Stimulated activated CD8-positive, alpha-beta memory T cell treated with anti-CD3 and anti-CD28 coated beads, Interleukin-12 subunit alpha, Interleukin-12 subunit beta, amount 100 ng/mL, for 24 hours (primary cell): ENCODE results near the gene NFAT5.
"Not testable (repeated sequence)": the region's sequence is repeated elsewhere in the genome, so short reads cannot be mapped to it uniquely, and the experiment has no call there.

Source experiments
- DNase-seq: peaks from one replicate; pipeline ENCODE4 v3.0.0-alpha.2; 2020; ENCODE audit errors: extremely low read depth

Gene NFAT5

DNA sequence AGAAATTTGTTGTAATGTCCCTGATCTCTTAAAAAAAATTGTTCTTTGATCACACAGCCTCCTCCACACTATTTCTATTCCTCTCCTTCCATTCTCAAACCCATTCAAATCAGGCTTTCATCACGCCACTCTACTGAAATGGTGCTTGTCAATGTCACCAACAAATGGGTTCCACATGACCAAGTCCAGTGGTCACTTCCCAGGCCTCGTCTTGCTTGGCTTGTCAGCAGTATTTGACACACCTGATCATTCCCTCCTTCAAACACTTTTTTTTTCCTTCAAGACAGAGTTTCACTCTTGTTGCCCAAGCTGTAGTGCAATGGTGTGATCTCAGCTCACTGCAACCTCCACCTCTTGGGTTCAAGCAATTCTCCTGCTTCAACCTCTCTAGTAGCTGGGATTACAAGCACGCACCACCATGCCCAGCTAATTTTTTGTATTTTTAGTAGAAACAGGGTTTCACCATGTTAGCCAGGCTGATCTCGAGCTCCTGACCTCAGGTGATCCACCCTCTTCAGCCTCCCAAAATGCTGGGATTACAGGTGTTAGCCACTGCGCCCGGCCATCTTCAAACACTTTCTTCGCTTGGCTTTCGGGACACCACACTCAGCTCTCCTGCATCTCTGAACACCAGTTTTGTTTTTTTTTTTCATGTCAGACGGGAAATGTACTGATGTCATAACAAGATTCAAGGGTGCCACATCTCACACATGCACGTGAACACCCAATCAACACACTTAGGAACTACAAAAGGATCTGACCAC, 142.3 kb downstream of the NFAT5 start:
- no peak for DNase-seq

DNA sequence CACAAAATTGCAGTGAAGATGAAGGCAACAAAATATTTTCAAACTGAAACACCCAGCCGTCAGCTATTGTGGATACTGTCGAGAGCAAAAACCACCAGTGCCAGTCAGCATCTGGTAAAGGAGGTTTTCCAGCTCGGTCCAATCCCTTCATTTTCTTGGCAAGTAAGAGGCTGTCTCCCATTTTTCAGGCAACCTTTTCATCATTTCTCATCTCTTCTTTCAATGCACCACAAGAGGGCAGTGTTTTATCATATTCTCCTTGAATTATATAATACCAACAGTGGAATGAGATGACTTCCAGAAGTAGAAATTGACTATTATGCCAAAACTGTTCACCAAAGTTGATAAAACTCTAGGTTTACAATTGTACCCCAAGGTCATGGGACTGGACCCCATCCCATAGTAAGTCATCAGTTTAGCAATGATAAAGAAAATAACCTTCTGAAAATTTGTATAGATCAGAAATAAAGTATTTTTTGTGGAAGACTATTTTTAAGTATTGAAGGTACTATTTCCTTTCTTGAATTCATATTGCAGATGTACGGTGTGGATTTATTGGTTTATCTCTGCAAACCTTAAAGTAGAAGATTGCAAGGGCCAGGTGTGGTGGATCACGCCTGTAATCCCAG, 143.8 kb downstream of the NFAT5 start:
- DNase-seq: no peak

DNA sequence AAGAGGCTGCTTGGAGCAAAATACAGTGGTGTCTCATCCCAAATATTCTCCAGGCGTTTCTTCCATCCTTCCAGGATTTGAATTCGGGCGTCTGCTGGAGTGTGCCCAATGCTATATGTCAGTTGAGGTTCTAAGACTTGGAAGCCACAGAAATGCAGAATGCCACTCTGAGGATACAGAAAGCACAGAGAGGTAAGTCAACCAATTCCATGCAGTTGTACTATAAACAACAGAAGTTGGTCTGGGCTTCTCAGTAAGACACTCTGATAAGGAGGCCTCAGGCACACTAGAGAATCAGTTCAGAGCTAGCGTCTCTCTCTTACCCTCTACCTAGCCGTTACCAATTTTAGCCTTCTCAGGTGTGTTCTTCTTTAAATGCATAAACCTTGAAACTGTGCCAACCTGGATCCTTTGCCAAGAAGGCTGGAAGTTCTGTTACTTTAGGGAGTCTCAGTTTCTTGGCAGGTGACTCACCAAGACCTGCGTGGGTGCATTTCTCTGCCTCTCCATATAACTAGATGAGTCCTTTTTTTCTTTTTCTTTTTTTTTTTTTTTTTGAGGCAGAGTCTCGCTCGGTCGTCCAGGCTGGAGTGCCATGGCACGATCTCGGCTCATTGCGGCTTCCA, 145.5 kb downstream of the NFAT5 start:
- DNase-seq: no peak

DNA sequence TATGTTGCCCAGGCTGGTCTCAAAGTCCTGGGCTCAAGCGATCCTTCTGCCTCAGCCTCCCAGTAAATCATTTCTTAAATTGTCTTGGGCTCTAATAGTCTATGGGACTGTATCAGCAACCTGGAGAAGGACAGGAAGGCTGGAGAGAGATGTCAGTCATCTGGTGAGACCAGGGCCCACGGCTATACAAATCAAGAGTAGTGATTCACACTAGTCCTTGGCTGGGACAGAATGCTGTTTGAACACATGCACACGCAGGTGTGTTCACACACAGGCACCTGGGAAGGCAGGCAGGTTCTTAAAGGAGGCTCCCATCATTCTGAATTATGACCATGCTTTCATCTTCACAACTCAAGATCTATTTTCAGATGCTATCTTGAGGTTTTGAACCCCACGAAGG, 146.5 kb downstream of the NFAT5 start:
- no peak for DNase-seq

DNA sequence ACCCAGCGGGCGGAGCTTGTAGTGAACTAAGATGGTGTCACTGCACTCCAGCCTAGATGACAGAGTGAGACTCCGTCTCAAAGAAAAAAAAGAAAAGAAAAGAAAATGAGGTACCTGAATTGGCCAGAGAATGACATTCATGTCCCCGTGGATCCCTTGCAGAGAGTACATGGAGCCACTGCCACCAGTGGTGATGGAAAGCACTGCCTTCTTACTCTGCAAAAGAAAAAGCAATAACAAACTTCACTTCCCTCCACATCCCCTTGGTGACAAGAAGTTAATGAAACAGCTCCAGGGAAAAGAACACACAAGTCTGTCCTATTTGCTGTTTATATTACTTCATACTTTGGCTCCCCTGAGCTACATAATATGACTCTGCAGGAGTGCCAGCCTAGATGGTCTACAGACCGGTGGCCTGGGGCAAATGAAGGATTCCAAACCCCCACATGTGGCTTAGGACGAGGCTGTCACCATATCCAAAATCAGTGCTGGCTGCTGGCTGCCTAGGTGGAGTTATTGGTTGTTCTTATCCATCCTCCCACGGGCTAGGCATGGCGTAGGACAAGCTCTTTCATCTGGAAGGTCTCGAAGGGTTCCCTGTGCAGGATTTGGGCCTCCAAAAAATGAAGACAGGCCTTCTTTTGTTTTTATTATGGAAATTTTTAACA, 147.3 kb downstream of the NFAT5 start:
- no peak for DNase-seq

DNA sequence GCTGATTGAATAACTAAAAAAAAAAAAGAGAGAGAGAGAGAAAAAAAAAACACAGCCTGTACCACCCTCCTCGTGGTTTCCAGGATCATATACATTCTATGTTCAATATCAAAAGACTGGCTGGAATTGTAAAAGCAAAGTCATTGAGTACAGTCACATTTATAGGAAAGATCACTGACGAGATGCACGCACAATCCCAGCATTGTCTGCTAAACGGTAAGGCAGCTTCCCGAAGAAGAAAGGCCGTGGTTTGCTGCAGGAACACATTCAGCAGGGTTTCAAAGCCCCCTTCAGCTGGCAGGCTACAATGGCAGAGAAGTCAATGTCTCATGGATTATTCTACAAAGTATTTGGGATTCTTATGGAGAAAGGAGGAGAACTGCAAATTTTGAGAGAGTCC, 151.3 kb downstream of the NFAT5 start:
- DNase-seq: no peak

DNA sequence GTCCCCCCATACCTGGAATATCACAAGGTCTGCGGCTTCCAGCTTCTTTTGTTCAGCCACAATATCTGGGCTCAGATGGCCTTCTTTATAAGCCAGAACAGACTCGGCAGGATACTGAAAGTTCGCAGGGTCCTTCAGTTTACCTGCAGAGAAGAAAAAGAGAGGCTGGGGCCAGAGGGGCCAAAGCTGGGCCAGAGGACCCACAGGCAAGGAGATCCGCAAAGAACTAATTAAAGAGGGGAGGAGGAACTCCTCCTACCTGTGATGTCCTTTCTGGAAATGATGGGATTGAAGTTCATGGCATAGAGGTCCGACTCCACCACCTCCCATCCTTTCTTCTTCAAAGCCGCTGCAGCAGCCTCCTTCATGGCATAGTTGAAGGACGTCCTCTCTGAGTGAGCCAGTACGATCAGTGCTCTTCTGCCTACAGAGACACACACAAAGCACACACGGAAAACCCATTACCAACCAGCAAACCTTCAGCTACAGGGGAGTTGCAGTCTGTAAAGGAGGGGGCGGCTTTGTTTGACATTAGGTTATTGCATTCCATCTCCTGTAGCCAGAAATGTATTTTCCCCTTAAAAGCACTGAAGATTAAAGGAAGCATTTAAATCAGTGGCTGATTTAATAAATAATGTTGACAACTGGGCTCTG, 152.5 kb downstream of the NFAT5 start:
- DNase-seq: no peak

DNA sequence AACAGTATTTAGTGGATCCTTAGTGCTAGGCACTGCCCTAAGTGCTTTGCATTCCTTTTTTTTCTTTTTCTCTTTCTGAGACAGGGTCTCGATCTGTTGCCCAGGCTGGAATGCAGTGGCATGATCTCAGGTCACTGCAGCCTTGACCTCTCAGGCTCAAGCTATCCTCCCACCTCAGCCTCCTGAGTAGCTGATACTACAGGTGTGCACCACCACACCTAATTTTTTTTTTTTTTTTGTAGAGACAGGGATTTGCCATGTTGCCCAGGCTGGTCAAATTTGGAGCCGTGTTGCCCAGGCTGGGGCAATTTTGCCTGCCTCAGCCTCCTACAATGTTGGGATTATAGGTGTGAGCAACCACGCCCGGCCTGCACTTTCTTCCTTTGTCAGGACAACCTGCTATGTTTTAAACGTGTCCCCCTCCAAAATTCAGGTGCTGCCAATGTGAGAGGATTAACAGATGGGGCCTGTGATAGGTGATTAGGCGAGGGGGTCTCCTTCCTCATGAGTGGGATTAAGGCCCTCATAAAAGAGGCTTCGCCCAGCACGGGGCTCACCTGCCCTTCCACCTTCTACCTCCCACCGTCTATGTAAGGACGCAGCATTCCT, 155.2 kb downstream of the NFAT5 start:
- no peak for DNase-seq

DNA sequence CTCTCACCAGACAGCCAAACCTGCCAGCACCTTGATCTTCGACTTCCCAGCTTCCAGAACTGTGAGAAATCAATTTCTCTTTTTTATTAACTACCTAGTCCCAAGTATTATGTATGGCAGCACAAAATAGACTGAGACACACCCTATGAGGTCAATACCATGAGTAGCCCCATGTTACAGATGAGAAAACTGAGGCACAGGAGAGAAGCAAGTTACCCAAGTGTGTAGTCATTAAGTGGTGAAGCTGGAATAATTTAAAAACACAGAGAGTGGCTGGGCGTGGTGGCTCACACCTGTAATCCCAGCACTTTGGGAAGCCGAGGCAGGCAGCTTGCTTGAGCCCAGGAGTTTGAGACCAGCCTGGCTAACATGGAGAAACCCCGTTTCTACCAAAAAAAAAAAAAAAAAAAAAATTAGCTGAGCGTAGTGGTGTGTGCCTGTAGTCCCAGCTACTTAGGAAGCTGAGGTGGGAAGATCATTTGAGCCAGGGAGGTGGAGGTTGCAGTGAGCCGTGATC, 155.7 kb downstream of the NFAT5 start:
- DNase-seq: no peak

DNA sequence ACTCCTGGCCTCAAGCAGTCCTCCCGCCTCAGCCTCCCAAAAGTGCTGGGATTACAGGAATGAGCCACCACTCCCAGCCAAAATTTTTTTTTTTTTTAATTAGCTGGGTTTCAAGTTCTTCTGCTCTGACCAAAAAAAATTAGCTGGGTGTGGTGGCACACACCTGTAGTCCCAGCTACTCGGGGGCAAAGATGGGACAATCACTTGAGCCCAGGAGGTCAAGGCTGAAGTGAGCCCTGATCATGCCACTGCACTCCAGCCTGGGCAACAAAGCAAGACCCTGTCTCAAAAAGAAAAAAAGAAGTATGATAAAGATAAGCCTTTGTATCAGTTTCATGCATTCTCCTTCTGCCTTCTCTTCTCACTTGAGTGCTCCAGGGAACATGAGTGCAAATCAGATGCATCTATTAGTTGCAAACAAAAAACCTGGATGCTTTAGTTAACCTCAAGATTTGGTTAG, 158.7 kb downstream of the NFAT5 start:
- no peak for DNase-seq

DNA sequence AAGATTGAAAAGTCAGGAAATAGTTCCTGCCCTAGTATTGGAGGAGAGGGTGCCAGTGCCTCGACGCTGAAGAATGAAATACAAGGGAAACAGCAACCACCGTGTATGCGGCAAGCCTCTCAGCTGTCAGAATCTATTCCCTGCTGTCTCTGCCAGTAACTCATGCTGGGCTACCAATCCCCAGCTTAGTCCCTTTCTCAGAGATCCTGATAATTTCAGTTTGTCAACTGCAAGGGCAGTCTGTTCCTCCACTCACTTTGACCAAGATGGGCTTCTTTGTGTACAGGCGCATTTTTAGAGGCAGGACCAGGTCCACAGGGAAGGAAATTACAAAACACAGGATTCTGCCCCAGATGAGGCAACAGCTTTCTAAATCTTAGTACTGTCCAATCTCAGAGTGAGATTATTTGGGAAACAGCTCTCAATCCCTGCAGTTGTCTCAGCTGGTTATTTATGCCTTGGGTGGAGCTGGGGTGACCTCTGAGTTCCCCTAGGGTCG, 159.3 kb downstream of the NFAT5 start:
- DNase-seq: no peak

DNA sequence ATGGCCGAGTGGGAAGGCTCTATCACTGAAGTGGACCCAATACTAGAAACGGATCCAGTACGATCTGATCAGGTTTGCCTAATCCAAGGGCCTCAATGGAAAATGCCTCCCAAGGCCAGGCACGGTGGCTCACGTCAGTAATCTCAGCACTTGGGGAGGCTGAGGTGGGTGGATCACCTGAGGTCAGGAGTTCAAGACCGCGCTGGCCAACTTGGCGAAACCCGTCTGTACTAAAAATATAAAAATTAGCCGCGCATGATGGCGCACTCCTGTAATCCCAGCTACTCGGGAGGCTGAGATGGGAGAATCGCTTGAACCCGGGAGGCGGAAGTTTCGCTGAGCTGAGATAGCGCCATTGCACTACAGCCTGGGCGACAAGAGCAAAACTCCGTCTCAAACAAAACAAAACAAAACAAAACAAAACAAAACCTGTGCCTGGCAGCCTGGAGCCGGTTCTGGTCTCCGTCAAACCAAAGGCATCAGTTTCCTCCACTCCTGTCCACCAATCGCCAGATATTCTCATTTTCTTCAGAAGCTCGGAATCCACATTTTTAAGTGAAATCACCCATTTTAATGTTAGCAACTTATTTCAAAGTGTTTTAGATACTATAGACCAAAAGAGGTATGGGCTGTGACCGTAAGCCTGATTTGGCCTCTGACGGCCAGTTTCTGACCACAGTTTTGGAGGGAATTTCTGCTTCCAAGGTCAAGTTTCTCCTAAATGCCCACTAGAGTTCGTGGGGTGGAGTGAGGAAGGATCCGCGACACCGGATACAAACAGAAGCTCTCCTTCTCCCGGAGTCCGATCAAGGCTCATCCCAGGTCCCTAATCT, 159.9 kb downstream of the NFAT5 start:
- no peak for DNase-seq

DNA sequence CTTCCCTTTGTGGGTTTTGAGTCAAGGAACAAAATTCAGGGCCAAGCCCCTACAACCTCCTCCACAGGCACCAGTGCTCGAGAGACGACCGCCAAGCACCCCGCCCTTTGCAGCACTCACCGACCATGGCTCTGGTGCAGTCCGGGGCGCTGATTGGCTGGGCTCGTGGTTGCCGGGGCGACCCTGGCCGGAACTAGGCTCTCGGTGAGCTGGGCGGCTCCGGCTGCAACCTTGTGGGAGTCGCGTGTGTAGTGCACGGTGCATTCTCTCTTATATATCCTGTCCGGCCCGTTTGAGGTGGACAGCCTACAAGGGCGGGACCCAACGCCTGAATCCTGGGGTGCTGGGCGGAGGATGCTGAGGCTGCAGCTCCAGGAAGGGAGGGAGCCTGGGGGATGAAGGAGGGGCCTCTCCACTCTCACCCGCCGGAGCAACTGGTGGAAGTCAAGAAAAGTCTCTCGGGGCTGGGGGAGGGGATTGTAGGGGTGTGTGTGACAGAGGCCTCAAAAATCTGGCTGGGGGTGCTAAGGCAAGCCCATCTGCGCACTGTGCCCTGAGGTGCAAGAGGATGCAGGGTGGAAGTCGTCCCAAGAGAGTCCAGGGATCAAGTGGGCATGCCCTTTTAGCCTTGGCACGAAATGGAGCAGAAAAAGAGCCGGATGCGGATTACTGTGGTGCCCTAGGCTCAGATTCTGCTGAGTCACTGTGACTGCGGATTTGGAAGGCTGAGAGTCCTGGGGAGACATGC, 160.7 kb downstream of the NFAT5 start, which contains the start of gene NQO1:
NQO1 (minus strand) TSS at position 248 of the 748 bp plus-strand sequence; CDS start at position 127, 121 bp downstream.
- DNase-seq: peak; percentile 75

DNA sequence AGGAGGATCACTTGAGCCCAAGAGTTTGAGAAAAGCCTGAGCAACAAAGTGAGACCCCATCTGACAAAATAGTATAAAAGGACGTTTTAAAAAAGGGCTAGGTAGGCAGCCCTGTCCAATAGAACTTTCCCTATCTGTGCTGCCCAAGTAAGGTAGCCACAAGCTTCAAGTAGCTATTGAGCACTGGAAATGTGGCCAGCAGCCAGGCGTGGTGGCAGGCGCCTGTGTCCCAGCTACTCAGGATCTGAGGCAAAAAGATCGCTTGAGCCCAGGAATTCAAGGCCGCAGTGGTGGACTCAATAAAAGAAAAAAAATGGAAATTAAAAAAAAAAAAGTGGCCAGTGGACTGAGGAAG, 162.1 kb downstream of the NFAT5 start:
- no peak for DNase-seq

DNA sequence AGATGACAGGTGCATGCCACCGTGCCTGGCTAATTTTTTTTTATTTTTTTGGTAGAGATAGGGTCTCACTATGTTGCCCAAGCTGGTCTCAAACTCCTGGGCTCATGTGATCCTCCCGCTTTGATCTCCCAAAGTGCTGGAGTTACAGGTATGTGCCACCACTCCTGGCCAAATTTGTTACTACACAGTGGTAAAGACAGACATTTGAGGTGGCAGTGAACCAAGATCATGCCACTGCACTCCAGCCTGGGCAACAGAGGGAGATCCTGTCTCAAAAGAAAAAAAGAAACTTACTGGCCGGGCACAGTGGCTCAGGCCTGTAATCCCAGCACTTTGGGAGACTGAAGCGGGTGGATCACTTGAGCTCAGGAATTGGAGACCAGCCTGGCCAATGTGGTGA, 163.3 kb downstream of the NFAT5 start:
- DNase-seq: not testable (repeated sequence)

DNA sequence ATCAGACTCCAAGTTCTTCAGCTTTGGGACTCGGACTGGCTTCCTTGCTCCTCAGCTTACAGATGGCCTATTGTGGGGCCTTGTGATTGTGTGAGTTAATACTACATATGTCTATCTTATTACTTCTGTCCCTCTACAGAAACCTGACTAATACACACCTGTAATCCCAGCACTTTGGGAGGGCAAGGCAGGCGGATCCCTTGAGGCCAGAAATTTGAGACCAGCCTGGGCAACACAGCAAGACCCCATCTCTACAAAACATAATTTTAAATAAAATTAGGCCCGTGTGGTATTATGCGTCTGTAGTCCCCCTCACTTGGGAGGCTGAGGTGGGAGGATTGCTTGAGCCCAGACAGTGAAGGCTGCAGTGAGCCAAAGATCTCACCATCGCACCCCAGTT, 165.5 kb downstream of the NFAT5 start:
- DNase-seq: not testable (repeated sequence)

DNA sequence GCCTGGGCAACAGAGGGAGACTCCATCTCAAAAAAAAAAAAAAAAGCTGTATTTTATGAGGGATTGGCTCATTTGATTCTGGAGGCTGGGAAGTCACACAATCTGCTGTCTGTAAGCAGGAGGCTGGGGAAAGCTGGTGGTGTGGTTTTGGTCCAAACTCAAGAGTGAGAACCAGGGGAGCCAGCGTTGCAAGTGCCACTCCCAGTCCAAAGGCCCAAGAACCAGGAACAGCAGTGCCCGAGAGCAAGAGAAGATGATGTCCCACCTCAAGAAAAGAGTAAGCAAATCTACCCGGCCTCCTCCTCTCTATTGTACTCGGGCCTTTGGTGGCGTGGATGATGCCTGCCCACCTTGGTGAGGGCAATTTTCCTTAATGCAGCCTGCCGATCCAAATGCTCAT, 166.3 kb downstream of the NFAT5 start:
- DNase-seq: no peak

DNA sequence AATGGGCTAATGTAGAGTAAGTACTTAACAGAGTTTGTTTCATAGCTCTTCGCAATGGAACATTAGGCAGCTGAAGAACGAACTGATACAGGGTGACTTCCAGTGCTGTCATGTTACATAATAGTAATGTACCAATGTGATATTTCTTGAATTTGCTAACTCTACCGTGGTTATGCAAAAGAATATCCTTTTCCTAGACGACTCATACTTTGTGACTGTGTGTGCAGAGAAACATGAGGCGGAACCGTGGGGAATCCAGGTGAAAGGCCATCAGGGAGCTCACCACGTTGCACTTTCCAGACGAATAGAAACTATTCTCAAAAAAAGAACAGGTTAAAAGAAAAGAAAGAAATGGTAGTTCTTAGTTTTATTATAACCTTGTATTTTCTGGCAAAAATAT, 175.8 kb downstream of the NFAT5 start:
- no peak for DNase-seq
